ENCODE measurements around the gene SLC2A9.

DNA sequence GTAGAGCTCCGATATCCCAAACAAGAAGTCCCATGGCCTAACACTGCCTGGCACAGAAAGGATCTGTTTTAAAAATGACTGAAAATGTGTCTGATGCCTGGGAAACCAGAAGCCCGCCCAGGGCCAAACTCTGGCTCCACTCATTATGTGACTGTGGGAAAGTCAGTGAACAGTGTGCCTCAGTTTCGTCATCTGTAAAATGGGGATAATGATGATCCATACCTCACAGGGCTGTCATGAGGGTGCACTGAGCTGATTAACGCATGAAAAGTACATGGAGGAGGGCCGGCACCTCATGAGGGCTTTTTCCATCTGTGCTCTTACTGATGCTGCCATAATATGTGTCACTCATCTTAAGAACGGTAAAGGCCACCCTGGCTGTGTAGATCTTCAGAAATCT, 5.1 kb downstream of the SLC2A9 start:
- TF ChIP-seq, protein P1, sequence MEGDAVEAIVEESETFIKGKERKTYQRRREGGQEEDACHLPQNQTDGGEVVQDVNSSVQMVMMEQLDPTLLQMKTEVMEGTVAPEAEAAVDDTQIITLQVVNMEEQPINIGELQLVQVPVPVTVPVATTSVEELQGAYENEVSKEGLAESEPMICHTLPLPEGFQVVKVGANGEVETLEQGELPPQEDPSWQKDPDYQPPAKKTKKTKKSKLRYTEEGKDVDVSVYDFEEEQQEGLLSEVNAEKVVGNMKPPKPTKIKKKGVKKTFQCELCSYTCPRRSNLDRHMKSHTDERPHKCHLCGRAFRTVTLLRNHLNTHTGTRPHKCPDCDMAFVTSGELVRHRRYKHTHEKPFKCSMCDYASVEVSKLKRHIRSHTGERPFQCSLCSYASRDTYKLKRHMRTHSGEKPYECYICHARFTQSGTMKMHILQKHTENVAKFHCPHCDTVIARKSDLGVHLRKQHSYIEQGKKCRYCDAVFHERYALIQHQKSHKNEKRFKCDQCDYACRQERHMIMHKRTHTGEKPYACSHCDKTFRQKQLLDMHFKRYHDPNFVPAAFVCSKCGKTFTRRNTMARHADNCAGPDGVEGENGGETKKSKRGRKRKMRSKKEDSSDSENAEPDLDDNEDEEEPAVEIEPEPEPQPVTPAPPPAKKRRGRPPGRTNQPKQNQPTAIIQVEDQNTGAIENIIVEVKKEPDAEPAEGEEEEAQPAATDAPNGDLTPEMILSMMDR (conservative IDR thresholded peaks at IDR 0.05 in 1 of 2, IDR thresholded peaks at IDR 0.05 in 1 of 2; ENCODE audit: low read depth in 1 of 2, low read length in 2 of 2): no peak
- TF ChIP-seq EZH2 (IDR thresholded peaks at IDR 0.05; ENCODE audit: low read length, missing control alignments): no peak
